HG03095 (cell line): ENCODE results near the gene PP2D1.
"Not testable (repeated sequence)": the region's sequence is repeated elsewhere in the genome, so short reads cannot be mapped to it uniquely, and the experiment has no call there.

ENCODE experiments used
- ATAC-seq: cut with Tn5 transposase; IDR thresholded peaks from one replicate; pipeline ENCODE4 v1.9.1; 2021; ENCODE audit warnings: moderate library complexity; ENCODE audit not compliant: unreplicated experiment

PP2D1 gene, protein sequence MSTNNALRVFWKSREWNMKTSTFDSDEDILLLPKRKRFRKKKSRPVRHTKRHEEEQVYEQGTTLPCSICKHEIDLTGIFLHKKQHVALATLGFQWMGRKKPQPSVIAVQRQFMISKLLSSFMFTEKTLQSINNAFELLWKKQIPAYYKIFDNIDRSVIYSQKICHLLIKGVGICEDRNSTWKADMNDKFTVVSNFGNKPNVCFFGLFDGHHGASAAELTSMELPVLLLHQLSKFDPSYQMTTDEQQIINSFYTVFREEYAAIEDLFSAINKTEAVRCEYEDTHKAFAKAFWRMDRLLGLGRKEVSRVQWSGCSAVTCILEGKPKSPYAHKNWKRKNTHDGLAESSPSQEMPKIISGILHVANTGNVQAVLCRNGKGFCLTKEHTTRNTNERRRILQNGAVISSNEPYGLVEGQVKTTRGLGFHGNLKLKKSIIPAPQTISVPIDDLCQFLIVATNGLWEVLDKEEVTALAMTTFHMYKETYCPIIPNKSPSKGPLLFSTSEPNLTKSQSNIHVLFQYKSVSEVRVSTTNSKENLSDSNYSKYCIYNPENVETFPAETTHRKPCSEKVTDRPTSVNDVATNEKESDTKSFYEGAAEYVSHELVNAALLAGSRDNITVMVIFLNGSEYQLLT

GRCh38 chr3:20012164-20012563, at the start of gene PP2D1:
TSS of gene PP2D1 (minus strand) at chr3:20012264. CDS start at chr3:20012072, 192 bp downstream.
- ATAC-seq, result no peak

DNA sequence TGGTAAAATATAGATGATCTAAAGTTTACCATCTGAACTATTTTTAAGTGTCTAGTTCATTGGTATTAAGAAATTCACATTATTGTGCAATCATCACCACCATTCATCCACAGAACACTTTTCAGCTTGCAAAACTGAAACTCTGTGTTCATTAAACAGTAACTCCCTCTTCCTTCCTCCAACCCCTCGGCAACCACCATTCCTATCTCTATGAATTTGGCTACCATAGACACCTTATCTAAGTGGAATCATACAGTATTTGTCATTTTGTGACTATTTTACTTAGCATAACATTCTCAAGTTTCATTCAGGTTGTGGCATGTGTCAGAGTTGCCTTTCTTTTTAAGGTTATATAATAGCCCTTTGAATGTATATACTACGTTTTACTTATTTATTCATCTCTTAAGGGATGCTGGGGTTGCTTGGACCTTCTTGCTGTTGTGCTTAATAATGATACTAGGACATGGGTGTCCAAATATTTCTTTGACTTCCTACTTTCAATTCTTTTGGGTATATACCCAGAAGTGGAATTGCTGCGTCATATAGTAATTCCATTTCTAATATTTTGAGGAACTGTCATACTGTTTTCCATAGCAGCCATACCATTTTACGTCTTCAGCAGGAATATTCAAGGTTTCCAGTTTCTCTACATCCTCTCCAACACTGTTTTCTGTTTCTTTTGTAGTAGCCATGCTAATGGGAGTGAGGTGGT, 49.1 kb upstream of the PP2D1 start:
- peak; percentile 46 for ATAC-seq

GRCh38 chr3:20059929-20060328, 47.9 kb upstream of the PP2D1 start:
- ATAC-seq, result no peak

DNA sequence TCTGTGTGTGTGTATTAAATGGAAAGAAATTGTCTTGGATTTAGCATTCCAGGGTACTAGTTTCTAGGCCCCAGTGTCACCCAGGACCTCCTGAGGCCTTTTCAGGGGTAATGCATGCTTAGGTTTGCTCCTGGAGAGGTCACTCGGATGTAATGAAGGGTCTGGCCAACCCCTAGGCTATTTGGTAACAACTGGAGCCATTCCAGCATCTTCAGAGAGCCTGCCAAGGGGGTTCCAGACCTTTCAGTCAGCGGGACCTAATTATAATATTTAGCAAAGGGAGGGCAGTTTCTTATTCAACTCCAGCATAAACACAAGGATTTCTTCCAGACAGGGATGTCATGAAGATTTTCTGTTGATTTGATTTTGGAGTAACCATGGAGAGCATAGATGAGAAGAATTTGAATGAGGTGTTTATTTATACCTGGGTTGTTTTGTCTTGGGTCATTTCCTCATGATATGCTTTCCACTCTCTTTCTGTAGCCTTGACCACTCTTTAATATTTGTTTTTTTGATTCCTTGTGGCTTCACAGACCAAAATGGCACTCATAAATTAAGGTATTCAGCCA, 45.6 kb upstream of the PP2D1 start:
- ATAC-seq, result no peak

DNA sequence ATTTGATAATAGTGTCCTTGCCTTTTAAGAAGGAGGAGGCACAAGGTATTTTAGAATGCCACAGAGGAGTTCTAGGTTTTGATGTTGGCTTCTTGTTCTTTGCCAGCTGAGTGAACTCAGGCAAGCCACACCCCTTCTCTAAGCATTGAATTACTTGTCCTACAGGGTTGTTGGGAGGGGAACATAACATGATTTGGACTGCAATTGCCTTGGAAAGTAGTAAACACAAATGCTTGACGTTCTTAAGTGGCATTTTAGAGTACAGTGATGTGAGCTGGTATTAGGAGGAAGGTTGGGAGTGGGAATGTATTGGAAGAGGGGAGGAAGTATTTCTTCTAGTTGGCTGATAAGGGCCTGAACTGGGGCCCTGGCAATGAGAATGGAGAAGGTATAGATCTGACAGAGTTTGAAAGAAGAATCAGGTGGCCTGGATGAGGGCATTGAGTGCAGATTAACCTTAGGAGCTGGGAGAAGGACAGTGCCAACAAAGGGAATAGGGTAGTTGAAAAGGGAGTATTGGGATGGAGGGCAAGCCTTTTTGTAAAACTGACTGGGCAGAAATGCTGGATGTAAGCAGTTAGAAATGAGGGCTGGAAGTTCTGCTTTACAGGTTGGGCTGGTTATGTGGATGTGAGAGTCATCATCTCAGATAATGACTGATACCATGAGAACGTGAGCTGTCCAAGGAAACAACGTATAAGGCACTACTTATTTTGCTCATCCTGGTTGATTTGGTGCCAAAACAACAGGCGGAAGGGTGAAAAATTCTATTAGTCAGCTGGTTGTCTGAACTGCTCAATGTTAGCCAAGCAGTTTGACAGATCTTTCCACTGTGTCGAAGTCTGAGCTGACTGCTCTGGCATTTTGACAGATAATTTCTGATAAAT, 44.9 kb upstream of the PP2D1 start:
- peak; percentile 38 for ATAC-seq

DNA sequence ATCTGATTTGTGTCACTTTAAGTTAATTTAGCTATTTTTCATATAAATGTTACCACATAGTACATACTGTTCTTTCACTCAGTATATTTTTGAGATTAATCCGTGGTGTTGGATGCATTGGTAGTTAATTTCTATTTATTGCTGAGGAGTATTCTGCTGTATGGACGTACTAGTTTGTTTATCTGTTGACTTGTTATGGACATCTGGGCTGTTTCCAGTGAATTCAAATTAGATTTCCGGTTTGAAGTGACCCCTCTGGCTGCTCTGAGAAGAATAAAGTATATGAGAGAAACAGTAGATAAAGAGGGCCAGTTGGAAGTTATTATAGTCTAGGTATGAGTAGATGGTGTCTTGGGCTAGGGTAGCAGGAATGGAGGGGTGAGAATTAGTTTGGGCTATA, 43.8 kb upstream of the PP2D1 start:
- ATAC-seq, result no peak

DNA sequence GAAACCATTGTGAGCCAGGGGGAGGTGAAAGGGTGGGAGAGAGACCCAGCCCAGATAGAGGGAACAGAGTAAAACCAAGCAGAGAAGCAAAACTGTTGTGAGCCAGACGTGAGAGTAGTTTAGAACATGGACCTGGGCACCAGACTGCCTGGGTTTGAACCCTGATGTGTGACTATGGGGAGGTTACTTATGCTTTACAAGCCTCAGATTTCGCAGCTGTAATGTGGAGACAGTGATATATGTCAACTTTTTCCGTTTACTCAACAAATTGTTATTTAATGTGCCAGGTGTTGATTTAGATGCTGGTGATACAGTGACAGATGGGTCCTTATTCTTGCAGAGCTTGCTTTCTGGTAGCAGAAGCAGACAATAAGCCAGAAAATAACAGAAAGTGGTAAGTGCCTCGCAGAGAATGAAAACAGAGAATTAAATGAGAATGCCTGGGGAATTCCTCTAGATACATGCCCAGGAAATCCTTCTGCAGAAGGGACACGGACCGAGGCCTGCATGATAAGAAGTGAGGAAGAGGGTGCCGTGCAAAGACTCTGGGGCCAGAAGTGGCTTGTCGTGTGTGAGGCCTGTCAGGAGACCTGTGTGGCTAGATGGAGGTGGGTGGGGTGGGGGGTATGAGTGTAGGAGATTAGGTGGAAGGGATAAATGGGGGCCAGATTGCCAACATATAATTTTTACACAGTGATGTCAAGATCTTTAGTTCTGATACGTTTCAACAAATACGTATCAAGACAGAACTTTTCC, 43.1 kb upstream of the PP2D1 start:
- peak; percentile 6 for ATAC-seq

- ATAC-seq, result peak; percentile 72
These were observed 42.5 kb upstream of the PP2D1 start for GRCh38 chr3:20054549-20054987.

DNA sequence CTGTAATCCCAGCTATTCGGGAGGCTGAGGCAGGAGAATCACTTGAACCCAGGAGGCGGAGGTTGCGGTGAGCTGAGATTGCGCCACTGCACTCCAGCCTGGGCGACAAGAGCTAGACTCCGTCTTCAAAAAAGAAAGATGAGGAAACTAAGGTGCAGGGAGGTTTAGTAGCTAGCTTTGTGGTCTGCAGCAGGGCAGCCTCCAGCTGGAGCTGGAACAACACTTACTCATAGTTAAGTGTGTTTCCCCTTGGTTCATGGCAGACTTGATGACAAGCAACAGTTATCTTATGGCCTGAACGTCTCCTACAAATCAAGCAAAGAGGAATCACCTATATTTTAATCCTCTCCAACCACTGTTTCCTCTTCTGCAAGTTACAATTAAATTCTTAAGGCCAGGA, 40.8 kb upstream of the PP2D1 start:
- no peak for ATAC-seq

GRCh38 chr3:20051123-20051806, 39.2 kb upstream of the PP2D1 start:
- ATAC-seq, result no peak

DNA sequence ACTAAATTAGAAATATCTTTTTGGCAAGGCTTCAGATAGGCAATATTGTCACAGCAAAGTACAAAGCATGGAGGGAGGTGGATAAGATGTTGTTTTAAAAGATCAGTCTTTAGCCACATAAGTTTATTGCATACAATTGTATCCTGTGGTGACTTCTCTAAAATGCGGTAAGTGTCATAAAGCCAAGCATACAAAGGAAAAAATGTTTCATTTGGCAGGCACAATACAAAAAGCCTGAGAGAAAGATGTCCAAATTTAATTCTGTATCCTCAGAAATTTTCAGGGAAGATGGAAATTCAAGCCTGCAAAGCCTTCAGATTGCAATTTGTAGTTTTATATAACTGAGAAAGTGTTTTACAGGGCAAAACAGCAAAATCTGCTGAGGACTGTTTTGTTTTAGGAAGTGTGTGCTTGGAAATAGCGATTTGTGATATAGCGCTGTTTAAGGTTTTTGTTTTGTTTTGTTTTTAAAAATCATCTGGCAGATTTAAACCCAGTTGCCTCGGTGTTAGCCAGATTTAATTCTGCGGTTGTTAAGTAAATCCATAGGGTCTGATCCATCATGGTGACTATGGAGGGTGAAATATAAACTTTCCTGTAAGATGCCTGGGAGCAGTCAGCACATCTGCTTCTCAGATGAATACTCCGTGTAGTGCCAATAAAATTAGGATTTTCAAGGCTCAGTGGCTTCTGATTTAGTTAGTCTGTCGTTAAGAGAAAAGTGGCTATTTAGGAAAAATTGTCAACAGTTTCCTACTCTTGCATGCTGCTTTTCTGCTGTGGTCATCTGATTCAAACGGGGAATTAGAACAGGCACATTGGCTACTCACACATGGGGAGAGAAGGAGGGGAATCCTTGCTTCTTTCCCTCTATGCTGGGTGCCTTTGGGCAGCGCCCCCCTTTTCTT, 36.2 kb upstream of the PP2D1 start:
- ATAC-seq, result peak; percentile 25

GRCh38 chr3:20047341-20047779, 35.3 kb upstream of the PP2D1 start:
- no peak for ATAC-seq

GRCh38 chr3:20046556-20046955, 34.5 kb upstream of the PP2D1 start:
- ATAC-seq, result no peak

GRCh38 chr3:20045141-20045540, 33.1 kb upstream of the PP2D1 start:
- not testable (repeated sequence) for ATAC-seq

DNA sequence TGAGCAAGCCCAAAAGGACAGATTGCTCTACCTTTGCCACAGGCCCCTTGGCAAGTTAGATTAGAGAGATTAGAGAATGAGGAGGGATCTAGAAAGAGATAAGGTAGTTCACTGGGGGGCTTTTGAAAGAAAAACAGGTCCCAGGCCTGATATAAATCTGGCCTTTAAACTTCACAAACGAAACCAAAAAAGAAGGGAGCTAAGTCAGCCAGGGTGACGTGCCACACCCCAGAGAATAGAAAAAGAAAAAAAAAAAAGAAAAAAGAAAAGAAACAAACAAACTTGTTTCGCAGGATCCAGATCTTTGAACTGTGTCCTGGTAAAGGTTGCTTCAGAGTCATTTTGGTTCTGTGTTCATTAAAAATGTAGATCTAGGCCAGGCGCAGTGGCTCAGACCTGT, 31.8 kb upstream of the PP2D1 start:
- no peak for ATAC-seq

DNA sequence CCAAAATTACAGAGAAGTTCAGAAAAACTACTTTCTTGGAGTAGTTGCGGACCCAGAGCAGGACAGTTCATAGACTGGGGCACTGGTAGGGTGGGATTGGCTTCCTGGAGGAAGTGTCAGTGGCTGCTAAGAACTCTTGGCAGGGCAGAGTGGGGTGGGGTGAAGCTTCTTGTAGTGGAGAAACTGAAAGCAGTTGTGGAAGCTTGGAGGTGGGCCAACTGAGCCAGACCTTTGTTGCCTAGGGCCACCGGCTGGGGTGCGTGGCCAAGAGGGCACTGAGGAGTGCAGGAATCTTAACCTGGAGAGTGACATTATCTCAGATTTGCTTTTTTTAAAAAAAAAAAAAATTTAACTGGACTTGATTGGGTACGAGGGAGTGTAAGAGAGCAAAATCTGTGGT, 31.3 kb upstream of the PP2D1 start:
- ATAC-seq, result no peak

- no peak for ATAC-seq
These were observed 30.3 kb upstream of the PP2D1 start for GRCh38 chr3:20042331-20042730.

DNA sequence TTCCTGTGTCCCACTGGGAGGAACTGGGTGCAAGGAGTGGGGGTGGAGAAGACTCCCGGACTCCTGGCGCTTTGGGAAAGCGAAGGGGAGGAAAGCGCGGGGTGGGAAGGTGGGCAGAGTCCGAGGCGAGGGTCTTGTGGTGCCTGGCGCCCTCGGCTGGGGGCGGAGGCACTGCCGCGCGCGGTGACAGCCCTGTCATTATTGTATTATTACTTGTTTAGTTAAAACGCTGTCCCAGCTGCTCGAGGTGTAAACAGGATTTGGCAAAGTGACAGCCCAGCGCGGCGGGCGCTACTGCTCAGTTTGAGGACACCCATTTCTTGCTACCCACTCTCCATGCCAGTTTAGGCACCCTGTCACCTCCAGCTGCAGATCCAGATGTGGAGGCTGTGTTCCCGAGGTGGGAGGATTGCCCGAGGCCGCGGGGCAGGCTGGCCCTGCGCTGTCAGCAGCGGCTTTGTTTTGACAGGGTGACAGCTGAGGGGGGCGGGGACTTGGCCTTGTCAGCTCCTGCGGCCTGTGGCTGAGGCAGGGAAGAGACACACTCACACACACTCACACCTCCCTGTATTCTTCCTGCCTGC, 29.2 kb upstream of the PP2D1 start:
- peak; percentile 50 for ATAC-seq
